IPS-20b (cell line): Measurements from ENCODE around the gene CTF1.
A peak's percentile ranks its signal among the peaks of the same experiment; 100 is the strongest.
"Not testable (repeated sequence)": the region's sequence is repeated elsewhere in the genome, so short reads cannot be mapped to it uniquely, and the experiment has no call there.

Source experiments
- H3K27ac ChIP-seq: one replicate; pipeline ENCODE4 v1.5.1; 2013; ENCODE audit warnings: low read length
- H3K27me3 ChIP-seq: 2 replicates; pipeline ENCODE4 v1.6.1; 2013; ENCODE audit warnings: mild to moderate bottlenecking, low read length, inconsistent platforms; ENCODE audit not compliant: insufficient read depth
- H3K36me3 ChIP-seq: 2 replicates; pipeline ENCODE4 v1.6.1; 2013; ENCODE audit warnings: low read depth, mild to moderate bottlenecking, inconsistent platforms, low read length, moderate library complexity; ENCODE audit not compliant: insufficient read depth
- H3K4me1 ChIP-seq: 2 replicates; pipeline ENCODE4 v1.6.1; 2013; ENCODE audit warnings: mild to moderate bottlenecking, control low read depth, inconsistent platforms, low read length, moderate library complexity; ENCODE audit not compliant: insufficient read depth
- H3K4me3 ChIP-seq: 2 replicates; pipeline ENCODE4 v1.5.1; 2013; ENCODE audit warnings: mild to moderate bottlenecking, low read length, inconsistent platforms
- H3K9ac ChIP-seq: 2 replicates; pipeline ENCODE4 v1.6.1; 2013; ENCODE audit warnings: low read depth, mild to moderate bottlenecking, inconsistent platforms, low read length, moderate library complexity
- H3K9me3 ChIP-seq: 2 replicates; pipeline ENCODE4 v1.6.1; 2013; ENCODE audit warnings: mild to moderate bottlenecking, low read depth, low read length, inconsistent platforms; ENCODE audit not compliant: insufficient read depth

CTF1 gene

DNA sequence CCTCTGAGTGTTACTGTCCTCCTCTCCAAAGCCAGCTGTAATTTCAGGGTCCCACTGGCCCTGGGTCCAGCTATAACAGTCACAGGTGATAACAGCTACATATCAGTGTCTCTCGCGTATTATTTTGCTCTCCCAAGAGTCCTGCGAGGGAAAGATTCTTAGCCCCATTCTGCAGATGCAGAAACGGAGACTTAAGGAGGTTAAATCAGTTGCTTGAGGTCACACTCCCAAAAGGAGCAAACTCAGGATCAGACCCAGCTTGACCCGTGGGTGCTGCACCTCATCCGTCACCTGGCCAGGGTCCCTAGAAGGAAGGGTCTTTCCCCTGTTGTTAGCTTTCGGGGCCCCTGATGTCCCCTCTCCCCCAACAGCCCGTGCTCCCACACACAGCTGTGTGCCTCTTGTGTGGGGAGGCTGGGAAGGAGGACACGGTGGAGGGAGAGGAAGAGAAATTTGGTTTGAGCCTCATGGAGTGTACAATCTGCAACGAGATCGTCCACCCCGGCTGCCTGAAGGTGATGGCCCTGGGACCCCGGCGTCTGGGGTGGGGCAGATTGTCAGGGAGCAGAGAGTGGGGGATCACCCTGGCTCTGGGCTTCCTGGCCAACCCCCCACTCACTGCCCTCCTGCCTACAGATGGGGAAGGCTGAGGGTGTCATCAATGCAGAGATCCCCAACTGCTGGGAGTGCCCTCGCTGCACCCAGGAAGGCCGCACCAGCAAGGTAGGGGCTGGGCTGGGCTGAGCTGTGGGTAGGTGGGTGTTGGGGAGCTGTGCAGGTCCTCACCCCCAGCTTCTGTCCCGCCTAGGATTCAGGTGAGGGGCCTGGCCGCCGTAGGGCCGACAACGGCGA, 30.7 kb downstream of the CTF1 start:
- Histone ChIP-seq H3K4me3 (no peak overlapping the region), H3K36me3 (peaks cover 44% of the 10 kb centered on the region), H3K27ac (peak overlapping the region; percentile 50), H3K9me3 (no peaks in the 10 kb centered on the region), H3K9ac (no peak overlapping the region), H3K4me1 (no peaks in the 10 kb centered on the region; the same call in 1 of the 2 replicates), H3K27me3 (no peaks in the 10 kb centered on the region)

- H3K4me1 ChIP-seq = no peaks in the 10 kb centered on the region; the same call in 1 of the 2 replicates
- peak overlapping the region; percentile 50 for H3K27ac ChIP-seq
- H3K27me3 ChIP-seq = no peaks in the 10 kb centered on the region
- H3K36me3 ChIP-seq = peaks cover 50% of the 10 kb centered on the region
- H3K9me3 ChIP-seq = no peaks in the 10 kb centered on the region
- no peak overlapping the region for H3K4me3 ChIP-seq
- no peak overlapping the region for H3K9ac ChIP-seq
Measured at GRCh38 chr16:30927789-30928378, 31.5 kb downstream of the CTF1 start.

- no peak overlapping the region for H3K27ac ChIP-seq
- no peak overlapping the region for H3K9ac ChIP-seq
- no peak overlapping the region for H3K4me3 ChIP-seq
- H3K9me3 ChIP-seq = no peaks in the 10 kb centered on the region
- H3K36me3 ChIP-seq = peaks cover 50% of the 10 kb centered on the region
- no peaks in the 10 kb centered on the region for H3K27me3 ChIP-seq
- H3K4me1 ChIP-seq = no peaks in the 10 kb centered on the region; the same call in 1 of the 2 replicates
Measured at GRCh38 chr16:30928390-30928789, 32.0 kb downstream of the CTF1 start.

GRCh38 chr16:30929167-30929566, 32.8 kb downstream of the CTF1 start:
- H3K9ac ChIP-seq = no peak overlapping the region
- H3K27me3 ChIP-seq = no peaks in the 10 kb centered on the region
- H3K9me3 ChIP-seq = no peaks in the 10 kb centered on the region
- H3K4me1 ChIP-seq = no peaks in the 10 kb centered on the region; the same call in 1 of the 2 replicates
- no peak overlapping the region for H3K4me3 ChIP-seq
- peaks cover 53% of the 10 kb centered on the region for H3K36me3 ChIP-seq
- H3K27ac ChIP-seq = no peak overlapping the region

GRCh38 chr16:30930160-30930571, 33.8 kb downstream of the CTF1 start:
- H3K4me1 ChIP-seq = no peaks in the 10 kb centered on the region; the same call in 1 of the 2 replicates
- no peaks in the 10 kb centered on the region for H3K27me3 ChIP-seq
- H3K9ac ChIP-seq = no peak overlapping the region
- H3K27ac ChIP-seq = no peak overlapping the region
- H3K36me3 ChIP-seq = peaks cover 59% of the 10 kb centered on the region
- H3K9me3 ChIP-seq = no peaks in the 10 kb centered on the region
- no peak overlapping the region for H3K4me3 ChIP-seq

DNA sequence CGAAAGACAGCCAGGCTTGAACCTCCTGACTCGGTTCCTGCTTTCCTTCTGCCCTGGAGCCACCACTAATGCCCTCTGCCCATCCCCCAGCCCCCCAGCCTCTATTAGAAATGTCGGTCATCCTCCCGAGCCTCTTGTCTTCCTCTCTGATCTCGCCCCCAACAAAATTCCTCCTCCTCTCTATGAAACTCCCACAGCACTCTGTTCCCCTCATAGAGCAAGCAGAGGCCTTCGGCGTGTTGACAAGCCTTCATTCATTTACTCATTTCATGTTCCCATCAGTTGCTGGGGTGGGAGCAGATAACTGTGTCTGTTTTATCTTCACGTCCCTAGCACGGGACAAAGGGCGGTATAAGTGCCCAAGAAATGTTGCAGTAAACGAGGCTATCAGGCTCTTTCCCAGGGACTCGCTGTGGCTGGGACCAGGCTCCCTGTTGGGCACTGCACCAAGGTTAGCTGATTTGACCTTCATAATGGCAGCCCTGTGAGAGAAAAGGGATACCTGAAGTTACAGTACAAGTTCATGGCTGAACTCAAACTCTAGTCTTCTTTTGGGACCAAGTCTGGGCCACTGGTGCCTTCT, 34.7 kb downstream of the CTF1 start:
- Histone ChIP-seq H3K27me3 (no peaks in the 10 kb centered on the region), H3K27ac (no peak overlapping the region), H3K4me1 (no peaks in the 10 kb centered on the region; the same call in 1 of the 2 replicates), H3K9me3 (no peaks in the 10 kb centered on the region), H3K4me3 (no peak overlapping the region), H3K36me3 (peaks cover 64% of the 10 kb centered on the region), H3K9ac (no peak overlapping the region)

- no peak overlapping the region for H3K9ac ChIP-seq
Measured at GRCh38 chr16:30934827-30935557, 38.6 kb downstream of the CTF1 start.

DNA sequence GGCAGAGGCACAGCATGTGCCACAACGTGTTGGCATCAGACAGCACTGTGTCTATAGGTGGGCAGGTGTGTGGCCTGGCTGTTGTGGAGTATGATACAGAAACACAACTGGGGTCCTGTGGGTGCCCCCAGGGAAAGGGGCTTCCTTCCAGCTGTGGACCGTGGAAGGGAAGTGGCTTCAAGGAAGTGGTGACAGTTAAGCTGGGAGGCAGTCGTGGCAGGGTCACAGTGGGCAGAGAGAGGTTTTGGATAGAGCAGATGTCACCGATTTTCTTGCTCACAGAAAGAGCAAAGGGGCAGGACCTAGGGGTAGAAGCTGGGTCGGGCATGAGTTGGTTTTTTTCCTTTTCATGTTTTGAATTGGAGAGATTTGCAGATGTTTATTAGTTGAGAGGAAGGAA, 41.3 kb downstream of the CTF1 start:
- no peaks in the 10 kb centered on the region for H3K27me3 ChIP-seq
- no peak overlapping the region for H3K4me3 ChIP-seq
- H3K27ac ChIP-seq = no peak overlapping the region
- peaks cover 5% of the 10 kb centered on the region; the same call in 1 of the 2 replicates for H3K4me1 ChIP-seq
- H3K9ac ChIP-seq = no peak overlapping the region
- H3K36me3 ChIP-seq = peaks cover 50% of the 10 kb centered on the region
- no peaks in the 10 kb centered on the region for H3K9me3 ChIP-seq

More at GRCh38 chr16:30934827-30935557, 38.6 kb downstream of the CTF1 start:
- Histone ChIP-seq H3K4me3 (no peak overlapping the region), H3K27ac (no peak overlapping the region), H3K9me3 (no peaks in the 10 kb centered on the region), H3K36me3 (peaks cover 62% of the 10 kb centered on the region), H3K27me3 (no peaks in the 10 kb centered on the region), H3K4me1 (no peaks in the 10 kb centered on the region)

- H3K27ac ChIP-seq, H3K27me3 ChIP-seq, H3K9ac ChIP-seq, H3K4me3 ChIP-seq, H3K9me3 ChIP-seq, H3K4me1 ChIP-seq: not testable (repeated sequence)
- peaks cover 60% of the 10 kb centered on the region for H3K36me3 ChIP-seq
Measured at GRCh38 chr16:30939571-30939970, 43.2 kb downstream of the CTF1 start.

DNA sequence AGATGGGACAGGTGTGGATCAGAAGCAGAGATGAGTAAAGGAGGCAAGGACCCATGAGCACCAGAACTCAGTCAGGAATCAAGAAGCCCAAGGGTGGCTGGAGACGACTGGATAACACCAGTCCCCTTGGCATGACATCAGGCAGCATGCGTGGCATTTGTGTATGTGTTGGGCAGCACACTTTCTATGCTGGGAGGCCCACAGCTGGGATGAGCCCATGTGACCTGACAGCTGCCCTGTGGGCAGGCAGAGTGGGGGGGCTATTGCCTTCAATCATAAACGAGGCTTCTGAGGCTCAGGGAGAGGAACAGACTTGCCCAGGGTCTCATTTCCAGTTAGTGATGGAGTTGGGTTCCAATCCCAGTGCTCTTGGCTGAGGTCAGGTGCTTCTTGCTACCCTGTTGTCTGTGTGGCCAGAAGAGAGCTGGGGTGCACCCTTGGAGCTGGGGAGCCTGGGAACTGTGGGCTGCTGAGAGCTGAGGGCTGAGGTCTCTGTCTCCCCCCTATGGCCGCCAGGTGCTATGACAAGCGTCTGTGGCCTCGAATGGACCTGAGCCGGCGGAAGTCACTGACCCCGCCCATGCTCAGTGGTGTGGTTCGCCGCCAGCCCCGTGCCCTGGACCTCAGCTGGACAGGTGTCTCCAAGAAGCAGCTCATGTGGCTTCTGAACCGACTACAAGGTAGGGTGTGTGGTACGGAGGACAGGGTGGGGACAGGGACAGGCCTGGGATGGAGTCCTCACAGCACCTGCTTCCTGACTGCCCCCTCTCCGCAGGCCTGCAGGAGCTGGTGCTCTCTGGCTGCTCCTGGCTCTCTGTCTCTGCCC, 45.4 kb downstream of the CTF1 start:
- 0 out of 2 replicates have a peak overlapping the region, but pooled peaks have one; percentile 4 for H3K4me3 ChIP-seq
- H3K27me3 ChIP-seq = no peaks in the 10 kb centered on the region
- H3K9ac ChIP-seq = no peak overlapping the region
- no peaks in the 10 kb centered on the region for H3K9me3 ChIP-seq
- H3K4me1 ChIP-seq = peaks cover 7% of the 10 kb centered on the region; the same call in 1 of the 2 replicates
- H3K36me3 ChIP-seq = peaks cover 57% of the 10 kb centered on the region
- no peak overlapping the region for H3K27ac ChIP-seq

- Histone ChIP-seq H3K36me3 (peaks cover 50% of the 10 kb centered on the region), H3K27ac (no peak overlapping the region), H3K27me3 (no peaks in the 10 kb centered on the region), H3K9me3 (no peaks in the 10 kb centered on the region), H3K4me1 (peaks cover 10% of the 10 kb centered on the region; the same call in 1 of the 2 replicates), H3K9ac (no peak overlapping the region), H3K4me3 (0 out of 2 replicates have a peak overlapping the region, but pooled peaks have one; percentile 4)
Measured at GRCh38 chr16:30942426-30942806, 46.0 kb downstream of the CTF1 start.
